Endothelial cell of umbilical vein (primary cell): ENCODE data around the gene TMEM217. TPM values are rescaled to one million over a fixed set of nuclear protein-coding genes. Genes with fewer than 3 reads are reported as not detected.

Source experiments
- BruUV-seq: library from RNA; stranded (reverse); fragments of 400-500 nt; replicated peaks from 2 replicates; lab custom pipeline; 2021; lab: Mats Ljungman, UMichigan
- CTCF ChIA-PET: fragments of 300-600, 350-600 bp; sonication (Branson Sonifier 250); formaldehyde crosslinking; loops from one replicate; lab custom pipeline; 2021; ENCODE audit warnings: antibody characterized with exemption, inconsistent platforms; lab: Charles Lee
- POLR2A ChIA-PET: fragments of 300-600, 350-600 bp; sonication (Branson Sonifier 250); formaldehyde crosslinking; loops from one replicate; lab custom pipeline; 2021; ENCODE audit warnings: antibody characterized with exemption, inconsistent platforms; lab: Charles Lee
- DNase-seq: peaks from one replicate; pipeline ENCODE4 v3.0.0-alpha.2; 2011; ENCODE audit warnings: low read depth, low spot score
- FAIRE-seq: peaks from 2 replicates; lab custom pipeline; 2011; peaks lifted over from hg19 to GRCh38; lab: Jason Lieb, UNC
- H2AFZ ChIP-seq: 2 replicates; pipeline ENCODE4 v1.6.0; 2012; ENCODE audit warnings: low read depth, low read length, control low read depth, inconsistent platforms
- H3K27ac ChIP-seq: 2 replicates; pipeline ENCODE4 v1.5.1; 2011; ENCODE audit warnings: low read depth, mild to moderate bottlenecking, control low read depth, low read length, moderate library complexity; ENCODE audit not compliant: insufficient read depth
- H3K27me3 ChIP-seq, 2 experiments: 2 replicates each; pipeline versions ENCODE4 v1.6.0 to v1.6.1; 2011; ENCODE audit warnings: low read length in 2 of 2, mixed read lengths in 1 of 2; ENCODE audit not compliant: control insufficient read depth in 2 of 2, insufficient read depth in 2 of 2
- H3K36me3 ChIP-seq, 2 experiments: 2 replicates in 1 of 2; 3 replicates in 1 of 2; pipeline ENCODE4 v1.5.1; 2011; ENCODE audit warnings: low read length in 2 of 2, mild to moderate bottlenecking in 1 of 2, moderate library complexity in 1 of 2; ENCODE audit not compliant: control insufficient read depth in 2 of 2, insufficient read depth in 2 of 2; ENCODE audit errors: extremely low read depth in 1 of 2
- H3K4me1 ChIP-seq: 3 replicates; pipeline ENCODE4 v1.5.1; 2011; ENCODE audit warnings: mild to moderate bottlenecking, low read length; ENCODE audit not compliant: control insufficient read depth, insufficient read depth; ENCODE audit errors: extremely low read depth
- H3K4me2 ChIP-seq: 2 replicates; pipeline ENCODE4 v1.6.1; 2011; ENCODE audit warnings: low read length, control low read depth, mixed read lengths; ENCODE audit not compliant: insufficient read depth
- H3K4me3 ChIP-seq, 3 experiments: fragments of 200-600 bp in 1 of 3; sonication (generic), shearing (Covaris generic) in 1 of 3; replicated peaks in 1 of 3; 2 replicates each; pipeline ENCODE4 v1.5.1; 2011 to 2016; ENCODE audit warnings: control low read depth in 3 of 3, low read length in 3 of 3, mild to moderate bottlenecking in 2 of 3, inconsistent platforms in 1 of 3, low read depth in 1 of 3, moderate library complexity in 1 of 3; ENCODE audit not compliant: insufficient read depth in 1 of 3
- H3K79me2 ChIP-seq: 2 replicates; pipeline ENCODE4 v1.6.0; 2012; ENCODE audit warnings: low read length, inconsistent platforms; ENCODE audit not compliant: control insufficient read depth, insufficient read depth
- H3K9ac ChIP-seq: replicated peaks from 2 replicates; pipeline ENCODE3; 2011; ENCODE audit warnings: low read length, control low read depth; ENCODE audit not compliant: insufficient read depth; ENCODE audit errors: extremely low read depth
- H3K9me1 ChIP-seq: replicated peaks from 3 replicates; pipeline ENCODE4 v1.6.0; 2011; ENCODE audit warnings: mild to moderate bottlenecking, low read length; ENCODE audit not compliant: control insufficient read depth, insufficient read depth; ENCODE audit errors: extremely low read depth
- H3K9me3 ChIP-seq: replicated peaks from 2 replicates; pipeline ENCODE4 v1.5.1; 2012; ENCODE audit warnings: low read length, inconsistent platforms; ENCODE audit not compliant: control insufficient read depth, insufficient read depth
- H4K20me1 ChIP-seq: replicated peaks from 2 replicates; pipeline ENCODE3; 2011; ENCODE audit warnings: mild to moderate bottlenecking, low read length; ENCODE audit not compliant: control insufficient read depth, insufficient read depth; ENCODE audit errors: extremely low read depth
- CTCF ChIP-seq, 2 donors: IDR thresholded peaks; 1 replicate in 1 of 2; 2 replicates in 1 of 2; pipeline ENCODE4 v1.5.1; 2011; ENCODE audit warnings: low read length in 2 of 2, mild to moderate bottlenecking in 2 of 2, moderate library complexity in 2 of 2, control low read depth in 1 of 2, inconsistent platforms in 1 of 2, low read depth in 1 of 2; ENCODE audit not compliant: insufficient read depth in 1 of 2; ENCODE audit errors: extremely low read depth in 1 of 2
- EZH2 ChIP-seq: IDR thresholded peaks from 2 replicates; pipeline ENCODE4 v1.6.1; 2012; ENCODE audit warnings: borderline replicate concordance, low read depth, mild to moderate bottlenecking, moderate library complexity, low read length, inconsistent platforms; ENCODE audit not compliant: severe bottlenecking
- FOS ChIP-seq: IDR thresholded peaks from 2 replicates; pipeline ENCODE4 v1.6.1; 2011; ENCODE audit warnings: mild to moderate bottlenecking, low read length, moderate library complexity, borderline replicate concordance; ENCODE audit not compliant: insufficient read depth
- GATA2 ChIP-seq: IDR thresholded peaks from 2 replicates; pipeline ENCODE4 v1.7.0; 2011; ENCODE audit warnings: low read depth, mild to moderate bottlenecking, moderate library complexity, mixed read lengths, low read length; ENCODE audit not compliant: insufficient read length, insufficient read depth
- JUN ChIP-seq: IDR thresholded peaks from 2 replicates; pipeline ENCODE4 v1.6.1; 2011; ENCODE audit warnings: borderline replicate concordance, low read depth; ENCODE audit not compliant: insufficient read length, insufficient read depth
- MYC ChIP-seq: IDR thresholded peaks from one replicate; pipeline ENCODE4 v1.6.1; 2011; ENCODE audit warnings: mild to moderate bottlenecking, low read depth, low read length
- POLR2A ChIP-seq: IDR thresholded peaks from 2 replicates; pipeline ENCODE4 v1.6.1; 2012; ENCODE audit warnings: low read depth, mild to moderate bottlenecking, control low read depth, low read length
- POLR2AphosphoS5 ChIP-seq: IDR thresholded peaks from 2 replicates; pipeline ENCODE4 v1.6.1; 2012; ENCODE audit warnings: low read depth, mild to moderate bottlenecking, control low read depth, low read length, moderate library complexity; ENCODE audit not compliant: insufficient read depth
- dilution Hi-C: fragments of 300-500 bp; cut with MboI; formaldehyde crosslinking; loops from one replicate; pipeline ENCODE4 v1.15.0; 2019; ENCODE audit warnings: low sequenced_read_pairs; ENCODE audit not compliant: extremely low pct_ligation_motif_present
- intact Hi-C: fragments of 100-400 bp; cut with micrococcal nuclease; formaldehyde crosslinking; loops from one replicate; pipeline ENCODE4 v1.10.0; 2022
- polyA plus RNA-seq, 4 experiments: library from polyadenylated mRNA; depleted of rRNA in 3 of 4; stranded (reverse) in 3 of 4; unstranded in 1 of 4; fragments of >200 nt; gene quantifications; 2 replicates each; pipeline versions ENCODE4 v1.2.1 to v1.2.3, GENCODE V29; 2011 to 2012; ENCODE audit warnings: missing spikeins in 1 of 4
- total RNA-seq: library from RNA; stranded (reverse); gene quantifications from 2 replicates; pipeline ENCODE4 v1.2.3, GENCODE V29; 2021

Gene TMEM217
- total and polyA plus RNA-seq, 2 donors (not counting 3 experiments of a cell fraction or from before 2014, with no cell fraction given): 6.8 to 15.8 TPM

DNA sequence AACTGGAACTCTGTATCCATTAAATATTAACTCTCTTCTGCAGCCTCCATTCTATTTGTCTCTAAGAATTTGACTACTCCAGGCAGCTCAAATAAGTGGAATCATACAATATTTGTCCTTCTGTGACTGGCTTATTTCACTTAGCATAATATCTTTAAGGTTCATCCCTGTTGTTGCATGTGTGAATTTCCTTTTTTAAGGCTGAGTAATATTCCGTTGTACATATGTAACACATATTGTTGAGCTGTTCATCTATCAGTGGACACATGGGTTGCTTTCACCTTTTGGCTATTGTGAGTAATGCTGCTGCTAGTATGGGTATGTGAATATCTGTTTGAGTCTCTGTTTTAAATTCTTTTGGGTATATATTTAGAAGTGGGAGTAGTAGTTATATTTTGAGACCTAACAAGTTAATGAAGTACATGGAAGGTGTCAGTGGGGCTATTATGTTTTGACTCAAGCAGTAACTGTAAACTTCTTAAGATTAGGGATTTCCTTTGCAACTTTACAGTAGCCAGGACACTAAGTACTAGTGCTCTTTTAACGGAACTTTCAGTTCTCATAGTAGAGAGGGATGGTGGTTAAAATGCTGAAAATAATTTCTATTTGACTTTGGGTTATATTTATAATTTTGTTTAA lies 29.7 kb upstream of the TMEM217 start:
- H3K4me2 ChIP-seq: no peak overlapping the region
- dilution Hi-C loops: no loop called here
- H3K27ac ChIP-seq: no peak overlapping the region
- no peaks in the 10 kb centered on the region for H3K9me1 ChIP-seq
- no peak overlapping the region for H3K9ac ChIP-seq
- H3K9me3 ChIP-seq: no peaks in the 10 kb centered on the region
- H4K20me1 ChIP-seq: no peaks in the 10 kb centered on the region
- H3K4me1 ChIP-seq: no peaks in the 10 kb centered on the region
- no peak overlapping the region for H2AFZ ChIP-seq
- FAIRE-seq (no peak), DNase-seq (no peak)
- ChIA-PET CTCF (interaction anchor here (1.0 kb wide), 1 partner anchor 16 kb away, joined by 3 read pairs; no protein-coding TSS in a partner anchor), POLR2A (interaction anchor here (0.5 kb wide), 1 partner anchor 93 kb away, joined by 6 read pairs; no protein-coding TSS in a partner anchor)
- H3K79me2 ChIP-seq: no peaks in the 10 kb centered on the region
- no peak overlapping the region for H3K4me3 ChIP-seq
- no peak for TF ChIP-seq POLR2AphosphoS5
- TF ChIP-seq CTCF (IDR thresholded peaks at IDR 0.05; ENCODE audit: extremely low read depth in 1 of 2, insufficient read depth in 1 of 2, low read depth in 1 of 2, low read length in 2 of 2): no peak
- no peak for TF ChIP-seq EZH2
- TF ChIP-seq FOS: no peak
- no peak for TF ChIP-seq JUN
- TF ChIP-seq MYC: no peak
- no peak for TF ChIP-seq POLR2A
- no peak for TF ChIP-seq GATA2
- no TSS peak for BruUV-seq
- no peaks in the 10 kb centered on the region for H3K27me3 ChIP-seq
- intact Hi-C loops: no loop called here
- H3K36me3 ChIP-seq: peaks cover 30 to 32% of the 10 kb centered on the region in 2 experiments
